ENCODE results near the gene TEX261. TPM values are rescaled to one million over a fixed set of nuclear protein-coding genes. Genes with fewer than 3 reads are reported as not detected.

The TEX261 gene
- total RNA-seq, 4 donors from 2014 or later: 36.1 to 38.7 (median 37.0) TPM

DNA sequence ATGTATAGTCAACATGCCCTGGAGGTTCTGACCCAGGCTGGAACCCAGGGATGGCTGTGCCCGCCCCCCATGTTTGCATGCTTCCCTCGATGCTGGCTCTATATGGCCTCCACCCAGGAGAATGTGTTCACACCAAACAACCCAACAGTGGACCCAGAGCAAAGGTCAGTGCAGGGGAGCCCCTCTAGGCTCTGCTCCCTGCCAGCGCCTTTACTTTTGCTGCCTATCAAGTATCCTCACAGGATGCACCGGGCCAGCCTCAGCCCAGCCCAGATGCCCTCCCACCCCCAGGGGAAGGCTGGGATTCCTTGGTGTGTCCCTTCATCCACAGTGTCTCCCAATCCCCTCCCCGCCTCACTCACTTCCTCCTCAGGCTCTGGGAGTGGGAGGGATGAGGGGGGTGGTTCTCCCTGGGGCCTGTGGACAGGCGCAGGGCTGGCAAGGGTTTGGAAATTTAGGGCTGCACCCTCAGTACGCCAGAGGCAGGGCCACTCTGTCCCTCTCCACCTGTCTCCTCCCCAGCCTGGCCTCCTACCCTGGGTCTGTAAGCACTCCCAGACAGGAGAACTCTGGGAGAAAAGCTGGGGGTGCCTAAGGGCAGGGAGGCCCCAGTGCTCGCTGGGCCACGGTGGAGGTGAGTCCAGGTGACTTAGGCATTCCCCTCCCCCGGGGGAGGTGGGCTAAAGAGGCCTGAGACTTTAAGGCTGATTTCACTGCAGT is 56.6 kb downstream of the TEX261 start:
- Histone ChIP-seq H3K36me3 (no peaks in the 10 kb centered on the region), H3K4me3 (no peak overlapping the region), H3K27ac (no peak overlapping the region), H3K27me3 (peaks cover 0 to 23% of the 10 kb centered on the region in 2 donors), H3K9me3 (no peaks in the 10 kb centered on the region), H3K4me1 (no peaks in the 10 kb centered on the region)
- TF ChIP-seq, protein P1, sequence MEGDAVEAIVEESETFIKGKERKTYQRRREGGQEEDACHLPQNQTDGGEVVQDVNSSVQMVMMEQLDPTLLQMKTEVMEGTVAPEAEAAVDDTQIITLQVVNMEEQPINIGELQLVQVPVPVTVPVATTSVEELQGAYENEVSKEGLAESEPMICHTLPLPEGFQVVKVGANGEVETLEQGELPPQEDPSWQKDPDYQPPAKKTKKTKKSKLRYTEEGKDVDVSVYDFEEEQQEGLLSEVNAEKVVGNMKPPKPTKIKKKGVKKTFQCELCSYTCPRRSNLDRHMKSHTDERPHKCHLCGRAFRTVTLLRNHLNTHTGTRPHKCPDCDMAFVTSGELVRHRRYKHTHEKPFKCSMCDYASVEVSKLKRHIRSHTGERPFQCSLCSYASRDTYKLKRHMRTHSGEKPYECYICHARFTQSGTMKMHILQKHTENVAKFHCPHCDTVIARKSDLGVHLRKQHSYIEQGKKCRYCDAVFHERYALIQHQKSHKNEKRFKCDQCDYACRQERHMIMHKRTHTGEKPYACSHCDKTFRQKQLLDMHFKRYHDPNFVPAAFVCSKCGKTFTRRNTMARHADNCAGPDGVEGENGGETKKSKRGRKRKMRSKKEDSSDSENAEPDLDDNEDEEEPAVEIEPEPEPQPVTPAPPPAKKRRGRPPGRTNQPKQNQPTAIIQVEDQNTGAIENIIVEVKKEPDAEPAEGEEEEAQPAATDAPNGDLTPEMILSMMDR (IDR thresholded peaks at IDR 0.05): no peak
- no peak for TF ChIP-seq POLR2A (IDR thresholded peaks at IDR 0.05)
- TF ChIP-seq EP300 (IDR thresholded peaks at IDR 0.05): no peak
- 73 to 75% methylated on average over 10 of the region's 10 CpGs for WGBS, 2 donors
- no peak for DNase-seq (ENCODE audit: low spot score in 2 of 2)

- DNase-seq (ENCODE audit: low spot score in 2 of 2): no peak
- Histone ChIP-seq H3K27ac (no peak overlapping the region), H3K4me1 (no peaks in the 10 kb centered on the region), H3K4me3 (no peak overlapping the region), H3K36me3 (no peaks in the 10 kb centered on the region), H3K9me3 (no peaks in the 10 kb centered on the region), H3K27me3 (peaks cover 0 to 23% of the 10 kb centered on the region in 2 donors)
- TF ChIP-seq, protein P1 (IDR thresholded peaks at IDR 0.05): no peak
- no peak for TF ChIP-seq EP300 (IDR thresholded peaks at IDR 0.05)
- no peak for TF ChIP-seq POLR2A (IDR thresholded peaks at IDR 0.05)
- 62 to 76% methylated on average over 5 to 8 of the region's 10 CpGs for WGBS, 2 donors
Observed at GRCh38 chr2:70936979-70937811, 57.5 kb downstream of the TEX261 start.

DNA sequence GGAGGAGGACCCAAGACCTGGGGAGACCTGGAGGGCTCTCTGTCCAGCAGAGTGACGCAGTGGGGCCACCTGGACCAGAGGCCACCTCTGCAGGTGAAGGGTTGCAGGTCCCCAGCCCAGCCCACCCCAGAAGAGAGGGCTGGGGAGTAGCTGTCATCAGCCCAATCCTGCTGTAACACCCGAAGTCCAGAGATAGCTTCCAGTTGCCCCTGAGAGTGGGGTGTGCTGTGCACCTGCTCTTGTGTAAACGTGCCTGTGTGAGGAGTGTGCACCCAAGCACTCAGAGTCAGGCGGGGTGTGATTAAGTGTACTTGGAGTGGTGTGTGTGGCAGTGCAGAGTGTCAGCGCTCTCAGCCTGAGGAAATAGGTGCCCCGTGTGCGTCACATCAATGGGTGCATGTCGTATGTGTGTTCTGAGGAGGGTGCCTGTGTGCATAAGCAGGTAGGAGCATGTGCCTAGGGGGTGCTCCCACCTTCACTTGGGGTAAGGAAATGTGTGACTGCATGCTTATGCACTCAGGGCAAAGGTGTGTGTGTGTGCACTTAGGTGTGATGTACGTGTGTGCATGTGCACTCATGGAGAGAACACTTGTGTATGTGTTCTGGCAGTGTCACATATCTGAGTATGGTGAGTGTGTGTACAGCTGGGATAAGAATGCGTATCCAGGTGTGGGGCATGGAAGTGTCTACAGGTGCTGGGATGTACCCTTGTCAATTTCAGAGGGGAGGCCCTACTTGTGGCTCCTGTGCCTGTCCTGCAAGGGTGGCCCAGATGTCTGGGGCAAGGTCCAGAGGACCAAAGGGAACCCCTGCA is 58.3 kb downstream of the TEX261 start:
- Histone ChIP-seq H3K36me3 (no peaks in the 10 kb centered on the region), H3K4me1 (no peaks in the 10 kb centered on the region), H3K27me3 (peaks cover 0 to 23% of the 10 kb centered on the region in 2 donors), H3K4me3 (no peak overlapping the region), H3K9me3 (no peaks in the 10 kb centered on the region), H3K27ac (no peak overlapping the region)
- WGBS, 2 donors: 77 to 80% methylated on average over 9 of the region's 10 CpGs
- TF ChIP-seq EP300 (IDR thresholded peaks at IDR 0.05): no peak
- TF ChIP-seq POLR2A (IDR thresholded peaks at IDR 0.05): no peak
- TF ChIP-seq, protein P1 (IDR thresholded peaks at IDR 0.05): no peak
- no peak for DNase-seq (ENCODE audit: low spot score in 2 of 2)

Small RNAs within 50 kb of the gene (small RNA-seq; reads per million reads assigned to genes)
- not detected for gene RN7SL160P

Other genes starting within 250 kb of the TEX261 start
- 1 to 10 TPM in 3 of 4 donors, under 1 TPM in 1; 0.63 to 6.0 (median 3.2) TPM for gene ADD2, start 226.7 kb downstream of the TEX261 start, total RNA-seq
- not detected for gene FIGLA, start 204.2 kb downstream of the TEX261 start, total RNA-seq
- gene CLEC4F, start 174.3 kb downstream of the TEX261 start, total RNA-seq: under 1 TPM in 2 of 4 donors, not detected in 2; 0.30 to 0.44 TPM
- gene CD207, start 159.1 kb downstream of the TEX261 start, total RNA-seq: under 1 TPM in 1 of 4 donors, not detected in 3; 0.21 TPM
- gene VAX2, start 94.3 kb downstream of the TEX261 start, total RNA-seq: 1 to 10 TPM in 2 of 4 donors, under 1 TPM in 2; 0.44 to 3.3 (median 1.2) TPM
- gene ATP6V1B1, start 59.0 kb downstream of the TEX261 start, total RNA-seq: 1 to 10 TPM in 2 of 4 donors, not detected in 2; 1.2 to 2.5 TPM
- gene ANKRD53, start 16.2 kb downstream of the TEX261 start, total RNA-seq: 1 to 10 TPM; 1.3 to 9.0 (median 2.7) TPM
- gene NAGK, start 73.8 kb upstream of the TEX261 start, total RNA-seq: 100 to 1,000 TPM in 1 of 4 donors, 10 to 100 TPM in 3; 40.6 to 113 (median 65.5) TPM
- gene MCEE, start 135.4 kb upstream of the TEX261 start, total RNA-seq: 10 to 100 TPM in 3 of 4 donors, 1 to 10 TPM in 1; 7.5 to 17.2 (median 12.2) TPM
- gene MPHOSPH10, start 135.8 kb upstream of the TEX261 start, total RNA-seq: 10 to 100 TPM; 15.3 to 30.8 (median 16.6) TPM
- 10 to 100 TPM in 3 of 4 donors, 1 to 10 TPM in 1; 5.7 to 22.1 (median 13.6) TPM for gene PAIP2B, start 232.2 kb upstream of the TEX261 start, total RNA-seq